ENCODE measurements around the gene SHC1. TPM values are rescaled to one million over a fixed set of nuclear protein-coding genes. Genes with fewer than 3 reads are reported as not detected.

The SHC1 gene
- total RNA-seq, 1 experiment from 2014 or later: 199 TPM

GRCh38 chr1:155003766-155004351, 33.3 kb upstream of the SHC1 start:
- ATAC-seq: no peak

DNA sequence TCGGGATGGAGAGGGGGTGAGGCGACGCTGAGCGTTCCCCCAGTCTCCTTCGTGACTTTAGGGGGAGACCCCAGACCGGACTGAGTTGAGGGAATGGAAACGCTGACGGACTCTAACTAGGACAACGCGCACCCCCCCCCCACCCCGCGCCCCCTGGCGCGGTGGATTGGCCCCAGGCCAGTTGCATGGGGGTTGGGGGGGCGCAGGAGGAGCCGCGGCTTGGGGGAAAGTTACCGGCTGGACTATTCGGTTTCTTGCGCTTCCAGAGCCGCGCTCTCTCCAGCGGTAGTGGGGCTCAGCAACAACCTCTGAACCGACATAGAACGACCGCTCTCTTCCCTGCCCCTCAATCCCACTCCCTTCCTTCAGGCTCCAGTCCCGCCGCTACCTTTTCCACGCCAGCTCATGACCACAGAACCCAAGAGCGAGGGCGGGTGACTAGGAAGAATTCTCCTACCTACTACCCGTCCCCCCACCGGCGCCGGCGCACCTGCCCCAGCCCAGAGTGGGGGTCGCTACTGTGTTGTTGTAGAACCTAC, 32.7 kb upstream of the SHC1 start:
- H3K27ac Mint-ChIP-seq: peak overlapping the region; percentile 78
- H3K36me3 Mint-ChIP-seq: no peaks in the 10 kb centered on the region
- no peaks in the 10 kb centered on the region; the same call in 1 of the 2 replicates for H3K27me3 Mint-ChIP-seq (ENCODE audit: low read depth)
- TF ChIP-seq OVOL2 (CRISPR knock-in tag; IDR thresholded peaks at IDR 0.05; ENCODE audit: borderline replicate concordance) (no peak), ARID4B (CRISPR knock-in tag; IDR thresholded peaks at IDR 0.05; ENCODE audit: borderline replicate concordance) (0 out of 2 replicates have a peak, but pooled peaks have one; percentile 25), ZNF281 (CRISPR knock-in tag; IDR thresholded peaks at IDR 0.05) (no peak)
- TF ChIP-seq, protein P1, sequence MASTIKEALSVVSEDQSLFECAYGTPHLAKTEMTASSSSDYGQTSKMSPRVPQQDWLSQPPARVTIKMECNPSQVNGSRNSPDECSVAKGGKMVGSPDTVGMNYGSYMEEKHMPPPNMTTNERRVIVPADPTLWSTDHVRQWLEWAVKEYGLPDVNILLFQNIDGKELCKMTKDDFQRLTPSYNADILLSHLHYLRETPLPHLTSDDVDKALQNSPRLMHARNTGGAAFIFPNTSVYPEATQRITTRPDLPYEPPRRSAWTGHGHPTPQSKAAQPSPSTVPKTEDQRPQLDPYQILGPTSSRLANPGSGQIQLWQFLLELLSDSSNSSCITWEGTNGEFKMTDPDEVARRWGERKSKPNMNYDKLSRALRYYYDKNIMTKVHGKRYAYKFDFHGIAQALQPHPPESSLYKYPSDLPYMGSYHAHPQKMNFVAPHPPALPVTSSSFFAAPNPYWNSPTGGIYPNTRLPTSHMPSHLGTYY (CRISPR knock-in tag; IDR thresholded peaks at IDR 0.05): no peak
- ChIA-PET CTCF (interaction anchor here (1.0 to 2.1 kb wide), 8 partner anchors 9 to 164 kb away, joined by 3 to 30 read pairs (median 4); partner anchors contain the start of gene SHC1), POLR2A (interaction anchor here (1.0 to 13.0 kb wide), 3 partner anchors 9 to 32 kb away, joined by 5 to 176 read pairs (median 28); partner anchors contain the start of genes CKS1B and SHC1)
- H3K4me1 Mint-ChIP-seq: peaks cover 38% of the 10 kb centered on the region
- DNase-seq (ENCODE audit: low spot score) (peak; percentile 41), ATAC-seq (no peak)
- H3K9me3 Mint-ChIP-seq: no peaks in the 10 kb centered on the region
- H3K4me3 Mint-ChIP-seq: peak overlapping the region; percentile 92

More at GRCh38 chr1:155003766-155004351, 33.3 kb upstream of the SHC1 start:
- peak; percentile 70 for DNase-seq (ENCODE audit: low spot score)
- peak overlapping the region; percentile 92 for H3K4me3 Mint-ChIP-seq
- POLR2A ChIA-PET: interaction anchor here (1.0 to 13.0 kb wide), 5 partner anchors 9 to 75 kb away, joined by 3 to 176 read pairs (median 5); partner anchors contain the start of genes CKS1B, EFNA3, EFNA4 and SHC1
- CTCF ChIA-PET: interaction anchor here (0.7 to 2.1 kb wide), 12 partner anchors 8 to 164 kb away, joined by 3 to 30 read pairs (median 4); partner anchors contain the start of genes ADAM15, LENEP and SHC1
- no peaks in the 10 kb centered on the region for H3K9me3 Mint-ChIP-seq
- no peaks in the 10 kb centered on the region for H3K36me3 Mint-ChIP-seq
- no peaks in the 10 kb centered on the region for H3K27me3 Mint-ChIP-seq (ENCODE audit: low read depth)
- peaks cover 39% of the 10 kb centered on the region for H3K4me1 Mint-ChIP-seq
- peak overlapping the region; percentile 94 for H3K27ac Mint-ChIP-seq
- no peak for TF ChIP-seq OVOL2 (CRISPR knock-in tag; IDR thresholded peaks at IDR 0.05; ENCODE audit: borderline replicate concordance)
- TF ChIP-seq, protein P2, sequence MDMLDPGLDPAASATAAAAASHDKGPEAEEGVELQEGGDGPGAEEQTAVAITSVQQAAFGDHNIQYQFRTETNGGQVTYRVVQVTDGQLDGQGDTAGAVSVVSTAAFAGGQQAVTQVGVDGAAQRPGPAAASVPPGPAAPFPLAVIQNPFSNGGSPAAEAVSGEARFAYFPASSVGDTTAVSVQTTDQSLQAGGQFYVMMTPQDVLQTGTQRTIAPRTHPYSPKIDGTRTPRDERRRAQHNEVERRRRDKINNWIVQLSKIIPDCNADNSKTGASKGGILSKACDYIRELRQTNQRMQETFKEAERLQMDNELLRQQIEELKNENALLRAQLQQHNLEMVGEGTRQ (CRISPR knock-in tag; IDR thresholded peaks at IDR 0.05): 0 out of 2 replicates have a peak, but pooled peaks have one; percentile 34

DNA sequence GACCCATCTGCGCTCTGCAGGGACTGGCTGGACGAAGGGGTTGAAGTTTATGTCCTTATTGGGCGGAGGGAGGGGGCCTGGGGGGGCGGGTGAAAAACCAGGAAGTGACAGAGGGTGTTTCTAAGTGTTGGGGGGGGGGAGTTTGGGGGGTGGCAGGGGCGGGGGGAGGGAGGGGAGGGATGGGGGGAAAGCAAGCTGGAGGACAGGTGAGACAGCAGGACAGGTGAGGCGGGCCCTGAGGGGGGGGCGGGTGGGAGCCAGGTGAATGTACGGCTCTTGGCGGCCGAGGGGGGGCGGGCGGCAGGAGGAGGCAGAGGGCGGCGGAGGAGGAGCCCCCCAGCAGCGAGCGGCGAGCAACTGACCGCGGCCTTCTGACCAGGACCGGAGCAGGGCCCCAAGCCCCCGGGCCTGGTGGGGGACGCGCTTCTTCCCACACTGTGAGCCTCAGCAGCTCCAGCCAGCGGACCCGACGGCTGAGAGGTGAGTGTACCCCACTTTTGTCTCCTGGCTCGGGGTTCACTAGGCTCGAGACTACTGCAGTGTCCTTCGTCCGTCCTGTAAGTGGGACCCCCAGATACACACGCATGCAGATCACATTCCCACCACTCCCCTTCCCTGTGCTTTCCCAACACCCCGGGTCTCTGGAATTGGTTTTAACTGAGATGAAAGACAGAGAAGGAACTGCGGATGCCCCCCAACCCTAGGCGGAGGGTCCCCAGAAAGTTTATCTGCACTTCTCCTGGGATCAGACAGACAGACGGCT, 32.1 kb upstream of the SHC1 start, which contains the start of gene ZBTB7B:
Gene ZBTB7B (plus strand): TSS at position 339 of the 763 bp plus-strand sequence. CDS start 11,859 bp downstream, outside the sequence.
- Mint-ChIP-seq H3K27me3 (ENCODE audit: low read depth) (no peaks in the 10 kb centered on the region; the same call in 1 of the 2 replicates), H3K9me3 (no peaks in the 10 kb centered on the region), H3K4me3 (peak within 1 kb of the TSS; percentile 92), H3K27ac (peak within 1 kb of the TSS; percentile 78), H3K36me3 (no peaks in the 10 kb centered on the region), H3K4me1 (peaks cover 39% of the 10 kb centered on the region)
- ChIA-PET POLR2A (interaction anchor here (4.2 to 13.0 kb wide), 3 partner anchors 14 to 32 kb away, joined by 21 to 176 read pairs (median 28); partner anchors contain the start of genes CKS1B, FLAD1 and SHC1), CTCF (interaction anchor here (0.7 to 10.3 kb wide), 16 partner anchors 10 to 163 kb away, joined by 3 to 176 read pairs (median 6); partner anchors contain the start of genes ADAM15, LENEP, PMVK and SHC1)
- ATAC-seq (no peak), DNase-seq (ENCODE audit: low spot score) (peak; percentile 42)
- TF ChIP-seq OVOL2 (CRISPR knock-in tag; IDR thresholded peaks at IDR 0.05; ENCODE audit: borderline replicate concordance): no peak
- TF ChIP-seq PREB (CRISPR knock-in tag; IDR thresholded peaks at IDR 0.05; ENCODE audit: borderline replicate concordance): no peak
- TF ChIP-seq FOXP4 (CRISPR knock-in tag; IDR thresholded peaks at IDR 0.05): 0 out of 2 replicates have a peak, but pooled peaks have one; percentile 34
- TF ChIP-seq, protein P3, sequence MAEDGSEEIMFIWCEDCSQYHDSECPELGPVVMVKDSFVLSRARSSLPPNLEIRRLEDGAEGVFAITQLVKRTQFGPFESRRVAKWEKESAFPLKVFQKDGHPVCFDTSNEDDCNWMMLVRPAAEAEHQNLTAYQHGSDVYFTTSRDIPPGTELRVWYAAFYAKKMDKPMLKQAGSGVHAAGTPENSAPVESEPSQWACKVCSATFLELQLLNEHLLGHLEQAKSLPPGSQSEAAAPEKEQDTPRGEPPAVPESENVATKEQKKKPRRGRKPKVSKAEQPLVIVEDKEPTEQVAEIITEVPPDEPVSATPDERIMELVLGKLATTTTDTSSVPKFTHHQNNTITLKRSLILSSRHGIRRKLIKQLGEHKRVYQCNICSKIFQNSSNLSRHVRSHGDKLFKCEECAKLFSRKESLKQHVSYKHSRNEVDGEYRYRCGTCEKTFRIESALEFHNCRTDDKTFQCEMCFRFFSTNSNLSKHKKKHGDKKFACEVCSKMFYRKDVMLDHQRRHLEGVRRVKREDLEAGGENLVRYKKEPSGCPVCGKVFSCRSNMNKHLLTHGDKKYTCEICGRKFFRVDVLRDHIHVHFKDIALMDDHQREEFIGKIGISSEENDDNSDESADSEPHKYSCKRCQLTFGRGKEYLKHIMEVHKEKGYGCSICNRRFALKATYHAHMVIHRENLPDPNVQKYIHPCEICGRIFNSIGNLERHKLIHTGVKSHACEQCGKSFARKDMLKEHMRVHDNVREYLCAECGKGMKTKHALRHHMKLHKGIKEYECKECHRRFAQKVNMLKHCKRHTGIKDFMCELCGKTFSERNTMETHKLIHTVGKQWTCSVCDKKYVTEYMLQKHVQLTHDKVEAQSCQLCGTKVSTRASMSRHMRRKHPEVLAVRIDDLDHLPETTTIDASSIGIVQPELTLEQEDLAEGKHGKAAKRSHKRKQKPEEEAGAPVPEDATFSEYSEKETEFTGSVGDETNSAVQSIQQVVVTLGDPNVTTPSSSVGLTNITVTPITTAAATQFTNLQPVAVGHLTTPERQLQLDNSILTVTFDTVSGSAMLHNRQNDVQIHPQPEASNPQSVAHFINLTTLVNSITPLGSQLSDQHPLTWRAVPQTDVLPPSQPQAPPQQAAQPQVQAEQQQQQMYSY (CRISPR knock-in tag; IDR thresholded peaks at IDR 0.05): 0 out of 2 replicates have a peak, but pooled peaks have one; percentile 11
